K562 (cell line): ENCODE measurements around the gene THADA. TPM values are rescaled to one million over a fixed set of nuclear protein-coding genes. Genes with fewer than 3 reads are reported as not detected.

Experiments
- EP300 ChIP-seq: IDR thresholded peaks from 2 replicates; pipeline ENCODE4 v1.6.1; 2012; ENCODE audit warnings: low read length, improper control_type of control experiment
- KDM4B ChIP-seq, 2 experiments: fragments of 450-650 bp in 1 of 2; sonication (generic) in 1 of 2; IDR thresholded peaks; 2 replicates each; pipeline ENCODE4 v1.6.1; 2016 to 2017; ENCODE audit warnings: borderline replicate concordance in 2 of 2, antibody characterized with exemption in 1 of 2, low read depth in 1 of 2, mild to moderate bottlenecking in 1 of 2
- MYBL2 ChIP-seq, 2 experiments: fragments of 450-650 bp in 1 of 2; sonication (generic) in 1 of 2; formaldehyde crosslinking in 1 of 2; IDR thresholded peaks; 2 replicates each; pipeline versions ENCODE4 v1.6.1 to v1.8.1; 2017 to 2022; ENCODE audit warnings: borderline replicate concordance in 1 of 2, inconsistent platforms in 1 of 2, low read depth in 1 of 2, mild to moderate bottlenecking in 1 of 2, missing genetic modification reagents in 1 of 2, moderate library complexity in 1 of 2
- PPARD ChIP-seq: fragments of 250-450 bp; sonication (Bioruptor Pico); IDR thresholded peaks from 2 replicates; pipeline ENCODE4 v1.8.0; 2022; ENCODE audit warnings: inconsistent platforms, mild to moderate bottlenecking, moderate library complexity
- TGIF2 ChIP-seq: sonication (generic); formaldehyde crosslinking; IDR thresholded peaks from 2 replicates; pipeline ENCODE4 v1.8.1; 2022; ENCODE audit warnings: mild to moderate bottlenecking, missing genetic modification reagents, moderate library complexity
- U2AF2 ChIP-seq: fragments of 200-400 bp; formaldehyde crosslinking; optimal IDR thresholded peaks from 2 replicates; pipeline ENCODE3; 2017; ENCODE audit warnings: low read depth, mild to moderate bottlenecking, low read length
- ZNF197 ChIP-seq: fragments of 200-800 bp; sonication (Bioruptor generic); IDR thresholded peaks from 2 replicates; pipeline ENCODE4 v1.6.1; 2016; ENCODE audit warnings: low read depth, missing genetic modification characterization, missing compliant biosample characterization
- polyA plus RNA-seq, 8 experiments: library from polyadenylated mRNA; depleted of rRNA in 4 of 8; stranded (reverse) in 5 of 8; unstranded in 3 of 8; fragments of >200 nt; fragmentation: Nextera tagmentation in 2 of 8; fragmentation: Illumina TruSeq in 1 of 8; extraction: Ambion mirVana in 2 of 8; extraction: Trizol in 1 of 8; gene quantifications; 2 replicates each; pipeline versions ENCODE4 v1.2.1 to v1.2.3, GENCODE V29; 2011 to 2014; ENCODE audit warnings: inconsistent platforms in 1 of 8, missing spikeins in 1 of 8
- total RNA-seq, 7 experiments: library from RNA; depleted of rRNA in 6 of 7; stranded (reverse); fragments of >200 nt in 6 of 7; fragmentation: Illumina TruSeq in 2 of 7; extraction: Trizol in 2 of 7; gene quantifications; 2 replicates each; pipeline versions ENCODE4 v1.2.1 to v1.2.3, GENCODE V29; 2011 to 2021; ENCODE audit warnings: low replicate concordance in 1 of 7
- TF ChIP-seq, protein P1 (sequence below): fragments of 200-800 bp; sonication (Bioruptor generic); IDR thresholded peaks from 2 replicates; pipeline ENCODE4 v1.6.1; 2016; ENCODE audit warnings: missing genetic modification characterization, missing compliant biosample characterization

Gene THADA
- total and polyA plus RNA-seq, 9 of the 15 experiments (the other 6 are each of a cell fraction or from before 2014, with no cell fraction given) = 17.8 to 34.7 (median 31.9) TPM

DNA sequence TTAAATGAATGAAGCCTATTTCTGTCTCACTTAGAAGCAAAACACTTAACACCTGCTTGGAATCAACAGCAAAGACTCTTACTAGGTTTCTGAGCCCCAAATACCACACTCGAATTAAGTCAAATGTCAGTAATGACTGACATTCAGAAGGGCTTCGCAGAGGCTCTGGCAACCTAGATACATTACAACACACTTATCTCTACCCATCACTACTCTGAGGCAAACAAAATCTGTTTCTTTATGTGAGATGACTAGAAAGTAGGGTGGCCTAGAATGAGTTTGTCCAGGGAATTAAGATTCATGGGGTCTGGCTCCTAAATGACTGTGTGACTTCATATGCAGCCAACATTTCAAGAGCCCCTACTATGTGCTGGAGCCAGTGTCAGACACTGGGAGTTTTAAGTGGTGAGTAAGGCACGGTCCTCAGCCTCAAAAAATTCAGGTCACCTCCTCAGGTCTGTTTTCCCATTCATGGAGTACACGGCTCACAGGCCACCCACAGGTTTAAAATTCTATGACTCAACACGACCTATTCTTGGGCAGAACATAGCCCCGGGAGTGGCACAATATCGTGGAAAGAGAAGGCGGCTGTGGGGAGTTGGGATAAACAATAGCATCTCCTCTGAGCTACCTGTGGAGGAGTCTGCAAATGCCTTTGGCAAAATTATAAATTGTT is 219.2 kb downstream of the THADA start (continued):
- TF ChIP-seq U2AF2 = no peak
- no peak for TF ChIP-seq EP300
- no peak for TF ChIP-seq KDM4B (IDR thresholded peaks at IDR 0.05; ENCODE audit: borderline replicate concordance in 2 of 2, low read depth in 1 of 2)
- no peak for TF ChIP-seq TGIF2 (CRISPR knock-in tag)
- TF ChIP-seq ZNF197 = no peak
- TF ChIP-seq, protein P1, sequence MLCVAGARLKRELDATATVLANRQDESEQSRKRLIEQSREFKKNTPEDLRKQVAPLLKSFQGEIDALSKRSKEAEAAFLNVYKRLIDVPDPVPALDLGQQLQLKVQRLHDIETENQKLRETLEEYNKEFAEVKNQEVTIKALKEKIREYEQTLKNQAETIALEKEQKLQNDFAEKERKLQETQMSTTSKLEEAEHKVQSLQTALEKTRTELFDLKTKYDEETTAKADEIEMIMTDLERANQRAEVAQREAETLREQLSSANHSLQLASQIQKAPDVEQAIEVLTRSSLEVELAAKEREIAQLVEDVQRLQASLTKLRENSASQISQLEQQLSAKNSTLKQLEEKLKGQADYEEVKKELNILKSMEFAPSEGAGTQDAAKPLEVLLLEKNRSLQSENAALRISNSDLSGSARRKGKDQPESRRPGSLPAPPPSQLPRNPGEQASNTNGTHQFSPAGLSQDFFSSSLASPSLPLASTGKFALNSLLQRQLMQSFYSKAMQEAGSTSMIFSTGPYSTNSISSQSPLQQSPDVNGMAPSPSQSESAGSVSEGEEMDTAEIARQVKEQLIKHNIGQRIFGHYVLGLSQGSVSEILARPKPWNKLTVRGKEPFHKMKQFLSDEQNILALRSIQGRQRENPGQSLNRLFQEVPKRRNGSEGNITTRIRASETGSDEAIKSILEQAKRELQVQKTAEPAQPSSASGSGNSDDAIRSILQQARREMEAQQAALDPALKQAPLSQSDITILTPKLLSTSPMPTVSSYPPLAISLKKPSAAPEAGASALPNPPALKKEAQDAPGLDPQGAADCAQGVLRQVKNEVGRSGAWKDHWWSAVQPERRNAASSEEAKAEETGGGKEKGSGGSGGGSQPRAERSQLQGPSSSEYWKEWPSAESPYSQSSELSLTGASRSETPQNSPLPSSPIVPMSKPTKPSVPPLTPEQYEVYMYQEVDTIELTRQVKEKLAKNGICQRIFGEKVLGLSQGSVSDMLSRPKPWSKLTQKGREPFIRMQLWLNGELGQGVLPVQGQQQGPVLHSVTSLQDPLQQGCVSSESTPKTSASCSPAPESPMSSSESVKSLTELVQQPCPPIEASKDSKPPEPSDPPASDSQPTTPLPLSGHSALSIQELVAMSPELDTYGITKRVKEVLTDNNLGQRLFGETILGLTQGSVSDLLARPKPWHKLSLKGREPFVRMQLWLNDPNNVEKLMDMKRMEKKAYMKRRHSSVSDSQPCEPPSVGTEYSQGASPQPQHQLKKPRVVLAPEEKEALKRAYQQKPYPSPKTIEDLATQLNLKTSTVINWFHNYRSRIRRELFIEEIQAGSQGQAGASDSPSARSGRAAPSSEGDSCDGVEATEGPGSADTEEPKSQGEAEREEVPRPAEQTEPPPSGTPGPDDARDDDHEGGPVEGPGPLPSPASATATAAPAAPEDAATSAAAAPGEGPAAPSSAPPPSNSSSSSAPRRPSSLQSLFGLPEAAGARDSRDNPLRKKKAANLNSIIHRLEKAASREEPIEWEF (CRISPR knock-in tag) = no peak
- no peak for TF ChIP-seq PPARD (CRISPR knock-in tag)
- no peak for TF ChIP-seq MYBL2 (IDR thresholded peaks at IDR 0.05; ENCODE audit: low read depth)
- TF ChIP-seq MYBL2 (CRISPR knock-in tag; IDR thresholded peaks at IDR 0.05; ENCODE audit: borderline replicate concordance) = no peak
